ENCODE data around the gene GTF2H1.

Gene GTF2H1

GRCh38 chr11:18304745-18305144 is 17.6 kb upstream of the GTF2H1 start:
- Histone ChIP-seq H3F3A (ENCODE audit: insufficient read depth, low read length) (no peaks in the 10 kb centered on the region), H4K20me1 (ENCODE audit: insufficient read depth, low read length) (no peaks in the 10 kb centered on the region), H3K9me2 (ENCODE audit: low read depth, low read length) (no peaks in the 10 kb centered on the region), H3K4me3 (ENCODE audit: low read depth, low read length, poor library complexity, severe bottlenecking) (no peak overlapping the region), H3K9me3 (ENCODE audit: low read length) (no peaks in the 10 kb centered on the region), H3K27ac (ENCODE audit: low read depth, low read length, poor library complexity, severe bottlenecking) (no peak overlapping the region), H3K4me1 (ENCODE audit: insufficient read depth, low read length, severe bottlenecking) (no peaks in the 10 kb centered on the region), H3K9ac (ENCODE audit: low read length) (no peak overlapping the region), H3K27me3 (ENCODE audit: insufficient read depth, low read length) (no peaks in the 10 kb centered on the region), H3K36me3 (ENCODE audit: insufficient read depth, low read length) (peaks cover 92% of the 10 kb centered on the region), H3K4me2 (ENCODE audit: low read length) (no peak overlapping the region), H3K79me2 (ENCODE audit: insufficient read depth, low read length) (no peaks in the 10 kb centered on the region), H2AFZ (ENCODE audit: low read length) (no peak overlapping the region)
- TF ChIP-seq CTCF (IDR thresholded peaks at IDR 0.05; ENCODE audit: low read length) = no peak
- TF ChIP-seq EZH2 (IDR thresholded peaks at IDR 0.05; ENCODE audit: borderline replicate concordance, low read length) = no peak

- H3F3A ChIP-seq (ENCODE audit: insufficient read depth, low read length) = no peaks in the 10 kb centered on the region
- no peak overlapping the region for H3K27ac ChIP-seq (ENCODE audit: low read depth, low read length, poor library complexity, severe bottlenecking)
- H3K27me3 ChIP-seq (ENCODE audit: insufficient read depth, low read length) = no peaks in the 10 kb centered on the region
- no peak overlapping the region for H3K4me3 ChIP-seq (ENCODE audit: low read depth, low read length, poor library complexity, severe bottlenecking)
- TF ChIP-seq CTCF (IDR thresholded peaks at IDR 0.05; ENCODE audit: low read length) (no peak), EZH2 (IDR thresholded peaks at IDR 0.05; ENCODE audit: borderline replicate concordance, low read length) (no peak)
- no peak overlapping the region for H2AFZ ChIP-seq (ENCODE audit: low read length)
- no peak overlapping the region for H3K9ac ChIP-seq (ENCODE audit: low read length)
- H3K79me2 ChIP-seq (ENCODE audit: insufficient read depth, low read length) = no peaks in the 10 kb centered on the region
- no peak overlapping the region for H3K4me2 ChIP-seq (ENCODE audit: low read length)
- no peaks in the 10 kb centered on the region for H3K9me2 ChIP-seq (ENCODE audit: low read depth, low read length)
- no peaks in the 10 kb centered on the region for H3K4me1 ChIP-seq (ENCODE audit: insufficient read depth, low read length, severe bottlenecking)
- H3K9me3 ChIP-seq (ENCODE audit: low read length) = no peaks in the 10 kb centered on the region
- no peaks in the 10 kb centered on the region for H4K20me1 ChIP-seq (ENCODE audit: insufficient read depth, low read length)
- peaks cover 79% of the 10 kb centered on the region for H3K36me3 ChIP-seq (ENCODE audit: insufficient read depth, low read length)
Observed at GRCh38 chr11:18307461-18308139, 14.8 kb upstream of the GTF2H1 start.

DNA sequence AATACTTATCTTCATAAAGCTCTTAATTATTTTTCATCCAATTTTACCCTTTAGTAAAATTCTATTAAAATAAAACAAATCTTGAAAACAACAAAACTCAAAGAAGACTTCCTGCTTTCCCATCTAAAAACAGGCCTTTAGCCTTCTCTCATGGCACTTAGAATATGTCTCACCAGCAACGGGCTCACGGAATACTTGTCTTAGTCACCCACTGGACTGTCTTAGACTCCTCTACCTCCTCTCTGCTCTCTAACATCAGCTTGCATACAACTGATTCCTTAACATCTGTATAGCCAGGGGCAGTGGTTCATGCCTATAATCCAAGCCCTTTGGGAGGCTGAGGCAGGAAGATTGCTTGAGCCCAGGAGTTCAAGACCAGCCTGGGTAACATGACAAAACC is 14.1 kb upstream of the GTF2H1 start:
- no peaks in the 10 kb centered on the region for H4K20me1 ChIP-seq (ENCODE audit: insufficient read depth, low read length)
- no peak overlapping the region for H2AFZ ChIP-seq (ENCODE audit: low read length)
- no peak overlapping the region for H3K4me3 ChIP-seq (ENCODE audit: low read depth, low read length, poor library complexity, severe bottlenecking)
- H3K4me2 ChIP-seq (ENCODE audit: low read length) = no peak overlapping the region
- H3K9me2 ChIP-seq (ENCODE audit: low read depth, low read length) = no peaks in the 10 kb centered on the region
- H3K27me3 ChIP-seq (ENCODE audit: insufficient read depth, low read length) = no peaks in the 10 kb centered on the region
- H3F3A ChIP-seq (ENCODE audit: insufficient read depth, low read length) = no peaks in the 10 kb centered on the region
- no peak overlapping the region for H3K9ac ChIP-seq (ENCODE audit: low read length)
- H3K79me2 ChIP-seq (ENCODE audit: insufficient read depth, low read length) = no peaks in the 10 kb centered on the region
- no peaks in the 10 kb centered on the region for H3K9me3 ChIP-seq (ENCODE audit: low read length)
- H3K27ac ChIP-seq (ENCODE audit: low read depth, low read length, poor library complexity, severe bottlenecking) = no peak overlapping the region
- TF ChIP-seq EZH2 (IDR thresholded peaks at IDR 0.05; ENCODE audit: borderline replicate concordance, low read length) (no peak), CTCF (IDR thresholded peaks at IDR 0.05; ENCODE audit: low read length) (no peak)
- no peaks in the 10 kb centered on the region for H3K4me1 ChIP-seq (ENCODE audit: insufficient read depth, low read length, severe bottlenecking)
- peaks cover 73% of the 10 kb centered on the region for H3K36me3 ChIP-seq (ENCODE audit: insufficient read depth, low read length)
